ENCODE results near the gene MAP4K2. TPM values are rescaled to one million over a fixed set of nuclear protein-coding genes. Genes with fewer than 3 reads are reported as not detected.

Gene MAP4K2
- total RNA-seq, 1 donor from 2014 or later, result 40.6 TPM

DNA sequence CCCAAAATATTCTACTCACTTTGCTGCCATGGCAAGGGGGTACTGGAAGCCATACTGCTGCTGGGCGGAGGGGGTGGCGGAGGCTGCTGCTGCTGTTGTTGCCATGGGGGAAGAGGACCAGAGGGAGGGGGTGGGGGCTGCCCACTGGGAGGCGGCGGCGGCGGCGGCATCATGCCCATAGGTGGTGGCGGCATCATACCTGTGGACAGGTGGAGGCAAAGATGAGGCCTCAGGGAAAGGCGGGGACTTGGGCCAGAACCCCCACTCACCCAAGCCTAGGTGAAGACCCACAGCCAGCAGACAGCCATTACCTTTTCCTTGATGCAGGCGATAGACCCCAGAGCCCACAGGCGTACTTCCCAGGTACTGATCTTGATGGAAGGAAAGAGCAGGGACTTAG, 36.1 kb downstream of the MAP4K2 start:
- H3K27me3 ChIP-seq (ENCODE audit: control insufficient read depth, insufficient read depth, low read length), result no peaks in the 10 kb centered on the region
- no peak for DNase-seq (ENCODE audit: low read depth)
- peaks cover 17% of the 10 kb centered on the region for H3K36me3 ChIP-seq (ENCODE audit: control insufficient read depth, insufficient read depth, low read length)
- TF ChIP-seq, protein P1, sequence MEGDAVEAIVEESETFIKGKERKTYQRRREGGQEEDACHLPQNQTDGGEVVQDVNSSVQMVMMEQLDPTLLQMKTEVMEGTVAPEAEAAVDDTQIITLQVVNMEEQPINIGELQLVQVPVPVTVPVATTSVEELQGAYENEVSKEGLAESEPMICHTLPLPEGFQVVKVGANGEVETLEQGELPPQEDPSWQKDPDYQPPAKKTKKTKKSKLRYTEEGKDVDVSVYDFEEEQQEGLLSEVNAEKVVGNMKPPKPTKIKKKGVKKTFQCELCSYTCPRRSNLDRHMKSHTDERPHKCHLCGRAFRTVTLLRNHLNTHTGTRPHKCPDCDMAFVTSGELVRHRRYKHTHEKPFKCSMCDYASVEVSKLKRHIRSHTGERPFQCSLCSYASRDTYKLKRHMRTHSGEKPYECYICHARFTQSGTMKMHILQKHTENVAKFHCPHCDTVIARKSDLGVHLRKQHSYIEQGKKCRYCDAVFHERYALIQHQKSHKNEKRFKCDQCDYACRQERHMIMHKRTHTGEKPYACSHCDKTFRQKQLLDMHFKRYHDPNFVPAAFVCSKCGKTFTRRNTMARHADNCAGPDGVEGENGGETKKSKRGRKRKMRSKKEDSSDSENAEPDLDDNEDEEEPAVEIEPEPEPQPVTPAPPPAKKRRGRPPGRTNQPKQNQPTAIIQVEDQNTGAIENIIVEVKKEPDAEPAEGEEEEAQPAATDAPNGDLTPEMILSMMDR (IDR thresholded peaks at IDR 0.05; ENCODE audit: insufficient read depth, low read length, poor library complexity, severe bottlenecking), result no peak
- no peak overlapping the region for H3K4me3 ChIP-seq (ENCODE audit: low read depth, low read length)

DNA sequence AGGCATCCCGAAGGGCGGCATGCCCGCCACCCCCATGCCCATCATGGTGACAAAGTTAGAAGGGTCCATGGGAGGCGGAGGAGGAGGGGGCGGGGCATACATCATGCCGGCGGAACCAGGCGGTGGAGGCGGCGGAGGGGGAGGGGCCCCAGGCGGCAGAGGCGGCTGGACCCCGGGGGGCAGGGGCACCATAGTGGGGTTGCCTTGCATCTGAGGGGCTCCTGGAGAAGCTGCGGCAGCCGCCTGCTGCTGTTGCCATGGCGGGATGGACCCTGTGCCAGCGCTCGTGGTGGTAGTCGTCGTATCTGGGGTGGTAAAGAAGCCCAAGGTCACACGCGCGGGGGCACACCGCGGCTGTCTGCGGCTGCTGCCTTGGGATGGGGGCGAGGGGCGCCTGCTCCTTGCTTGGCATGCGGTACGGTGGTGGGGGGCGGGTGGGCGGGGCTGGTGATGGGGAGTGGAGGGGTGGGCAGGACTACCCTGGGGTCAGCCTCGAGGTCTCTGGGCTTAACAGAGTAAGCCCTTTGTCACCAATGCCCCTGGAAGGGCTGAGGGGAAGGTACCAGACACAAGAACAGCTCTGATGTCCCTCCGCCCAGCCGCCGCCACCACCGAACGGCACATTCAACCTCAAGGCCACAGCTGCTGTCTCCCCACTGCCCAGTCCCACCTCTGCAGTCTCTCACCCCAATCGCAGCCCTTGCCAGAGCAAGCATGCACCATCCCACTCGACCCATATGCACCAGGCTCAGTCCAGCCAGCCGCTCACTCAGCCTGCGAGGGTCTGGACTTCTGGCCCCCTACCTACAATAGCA, 37.0 kb downstream of the MAP4K2 start:
- no peak for DNase-seq (ENCODE audit: low read depth)
- TF ChIP-seq, protein P1 (IDR thresholded peaks at IDR 0.05; ENCODE audit: insufficient read depth, low read length, poor library complexity, severe bottlenecking), result no peak
- Histone ChIP-seq H3K27me3 (ENCODE audit: control insufficient read depth, insufficient read depth, low read length) (no peaks in the 10 kb centered on the region), H3K4me3 (ENCODE audit: low read depth, low read length) (no peak overlapping the region), H3K36me3 (ENCODE audit: control insufficient read depth, insufficient read depth, low read length) (peaks cover 15% of the 10 kb centered on the region)

- H3K4me3 ChIP-seq (ENCODE audit: low read depth, low read length), result no peak overlapping the region
- TF ChIP-seq, protein P1 (IDR thresholded peaks at IDR 0.05; ENCODE audit: insufficient read depth, low read length, poor library complexity, severe bottlenecking), result peak; percentile 37
- H3K36me3 ChIP-seq (ENCODE audit: control insufficient read depth, insufficient read depth, low read length), result peaks cover 13% of the 10 kb centered on the region
- DNase-seq (ENCODE audit: low read depth), result no peak
- H3K27me3 ChIP-seq (ENCODE audit: control insufficient read depth, insufficient read depth, low read length), result no peaks in the 10 kb centered on the region
Measured at GRCh38 chr11:64765291-64765850, 37.6 kb downstream of the MAP4K2 start.

DNA sequence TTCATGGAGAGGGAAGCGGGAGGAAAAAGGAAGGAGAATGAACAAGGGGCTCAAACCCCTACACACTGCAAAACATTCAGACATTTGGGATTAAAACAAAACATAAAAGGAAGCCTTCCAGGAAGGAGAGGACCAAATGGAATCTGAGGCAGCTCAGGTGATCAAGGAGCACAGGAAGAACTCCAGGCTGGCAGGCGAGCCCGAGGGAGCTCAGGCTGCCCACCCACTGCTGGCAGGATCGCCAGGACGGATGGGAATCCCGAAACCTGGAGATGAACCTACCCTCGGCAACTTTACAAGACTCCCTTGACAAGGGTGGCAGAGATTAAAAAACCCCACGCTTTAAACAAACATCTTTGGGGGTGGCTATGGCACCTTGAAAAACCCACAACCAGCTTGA, 38.3 kb downstream of the MAP4K2 start:
- TF ChIP-seq, protein P1 (IDR thresholded peaks at IDR 0.05; ENCODE audit: insufficient read depth, low read length, poor library complexity, severe bottlenecking), result no peak
- no peaks in the 10 kb centered on the region for H3K27me3 ChIP-seq (ENCODE audit: control insufficient read depth, insufficient read depth, low read length)
- no peak overlapping the region for H3K4me3 ChIP-seq (ENCODE audit: low read depth, low read length)
- peaks cover 11% of the 10 kb centered on the region for H3K36me3 ChIP-seq (ENCODE audit: control insufficient read depth, insufficient read depth, low read length)
- no peak for DNase-seq (ENCODE audit: low read depth)

DNA sequence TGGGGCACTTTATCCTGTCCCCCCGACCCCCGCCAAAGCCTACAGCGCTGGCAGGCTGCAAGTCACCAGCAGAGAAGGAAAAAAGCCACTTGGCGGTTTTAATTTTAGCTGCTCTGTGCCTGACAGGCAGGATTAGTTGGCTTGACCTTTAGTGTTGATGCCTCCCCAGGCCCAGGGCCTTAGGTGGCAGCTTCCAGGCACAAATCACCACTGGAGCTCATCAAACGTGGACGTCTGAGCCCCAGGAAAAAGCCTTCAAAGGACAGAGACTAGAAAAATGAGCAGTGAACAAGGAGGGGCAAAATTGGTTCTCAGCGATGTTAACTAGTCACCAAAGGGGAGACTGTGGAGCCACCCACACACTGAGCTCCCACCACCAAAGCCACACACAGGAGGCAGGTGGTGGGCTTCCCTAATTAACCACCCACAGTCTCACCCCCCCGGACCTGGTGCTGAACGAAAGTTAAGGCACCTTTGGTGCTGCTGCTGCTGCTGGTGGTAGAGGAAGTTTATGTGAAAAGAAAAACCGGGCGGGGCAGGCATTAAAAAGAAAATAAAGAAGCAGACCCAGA, 38.9 kb downstream of the MAP4K2 start:
- DNase-seq (ENCODE audit: low read depth), result no peak
- TF ChIP-seq, protein P1 (IDR thresholded peaks at IDR 0.05; ENCODE audit: insufficient read depth, low read length, poor library complexity, severe bottlenecking), result no peak
- Histone ChIP-seq H3K27me3 (ENCODE audit: control insufficient read depth, insufficient read depth, low read length) (peaks cover 2% of the 10 kb centered on the region), H3K36me3 (ENCODE audit: control insufficient read depth, insufficient read depth, low read length) (peaks cover 8% of the 10 kb centered on the region), H3K4me3 (ENCODE audit: low read depth, low read length) (no peak overlapping the region)
